ENCODE data around the gene AGA. TPM values are rescaled to one million over a fixed set of nuclear protein-coding genes. Genes with fewer than 3 reads are reported as not detected.

Gene AGA
- polyA plus RNA-seq, 1 of the 3 experiments (the other 2 are of a cell fraction): 36.8 TPM

- no peak overlapping the region for H3K4me2 ChIP-seq
- H3K9me3 ChIP-seq: no peaks in the 10 kb centered on the region
- no peaks in the 10 kb centered on the region for H3K4me1 ChIP-seq (ENCODE audit: control insufficient read depth in 1 of 2, insufficient read depth in 2 of 2, low read depth in 1 of 2, low read length in 1 of 2)
- ChIA-PET CTCF (interaction anchor here (0.5 to 1.1 kb wide), 2 partner anchors 11 to 184 kb away, joined by 3 read pairs; no protein-coding TSS in a partner anchor), POLR2A (no interaction called here)
- no peaks in the 10 kb centered on the region for H3K27me3 ChIP-seq (ENCODE audit: insufficient read depth)
- no peaks in the 10 kb centered on the region for H3K9me2 ChIP-seq
- WGBS (ENCODE audit: low lambda C conversion rate): 87% methylated on average over 6 of the region's 8 CpGs
- H3K36me3 ChIP-seq (replicated peaks in 1 of 2; ENCODE audit: control insufficient read depth in 1 of 2, insufficient read depth in 2 of 2, low read length in 1 of 2): peaks cover 25 to 37% of the 10 kb centered on the region in 2 experiments
- no peak for DNase-seq
- no peak overlapping the region for H3K9ac ChIP-seq
- H2AFZ ChIP-seq (ENCODE audit: low read depth): no peak overlapping the region
- no peak overlapping the region for H3K4me3 ChIP-seq (ENCODE audit: low read depth in 2 of 2, low read length in 1 of 2)
- no peaks in the 10 kb centered on the region for H4K20me1 ChIP-seq (ENCODE audit: insufficient read depth)
- no peak for TF ChIP-seq USF1 (IDR thresholded peaks at IDR 0.05; ENCODE audit: borderline replicate concordance, low read depth)
- no peak for TF ChIP-seq ELF1 (IDR thresholded peaks at IDR 0.05)
- no peak for TF ChIP-seq IRF3 (IDR thresholded peaks at IDR 0.05; ENCODE audit: low read depth, low read length)
- no peak for TF ChIP-seq PBX3 (IDR thresholded peaks at IDR 0.05)
- no peak for TF ChIP-seq EZH2phosphoT487 (IDR thresholded peaks at IDR 0.05; ENCODE audit: borderline replicate concordance, low read depth)
- no peak overlapping the region for H3K27ac ChIP-seq (ENCODE audit: low read depth in 2 of 2, low read length in 1 of 2)
- no peaks in the 10 kb centered on the region for H3K79me2 ChIP-seq (ENCODE audit: insufficient read depth)
- no peaks in the 10 kb centered on the region for H3F3A ChIP-seq (replicated peaks; ENCODE audit: insufficient read depth)
These were observed 7.6 kb downstream of the AGA start for GRCh38 chr4:177434667-177435066.

GRCh38 chr4:177427192-177427591 lies 15.0 kb downstream of the AGA start:
- Histone ChIP-seq H3K27ac (ENCODE audit: low read depth in 2 of 2, low read length in 1 of 2) (peak overlapping the region in 1 of 2 experiments; percentile 14; a peak in 1 of 4 replicates), H3K9me3 (no peaks in the 10 kb centered on the region), H3K9me2 (no peaks in the 10 kb centered on the region), H3K9ac (no peak overlapping the region), H3K4me3 (ENCODE audit: low read depth in 2 of 2, low read length in 1 of 2) (no peak overlapping the region), H4K20me1 (ENCODE audit: insufficient read depth) (no peaks in the 10 kb centered on the region), H3K4me2 (peak overlapping the region; percentile 39; the same call in 1 of the 2 replicates), H3K27me3 (ENCODE audit: insufficient read depth) (no peaks in the 10 kb centered on the region), H3K4me1 (ENCODE audit: control insufficient read depth in 1 of 2, insufficient read depth in 2 of 2, low read depth in 1 of 2, low read length in 1 of 2) (peaks cover 0 to 9% of the 10 kb centered on the region in 2 experiments; a peak in 1 of 4 replicates), H3F3A (replicated peaks; ENCODE audit: insufficient read depth) (no peaks in the 10 kb centered on the region), H2AFZ (ENCODE audit: low read depth) (peak overlapping the region; percentile 75), H3K79me2 (ENCODE audit: insufficient read depth) (no peaks in the 10 kb centered on the region), H3K36me3 (replicated peaks in 1 of 2; ENCODE audit: control insufficient read depth in 1 of 2, insufficient read depth in 2 of 2, low read length in 1 of 2) (peaks cover 4 to 8% of the 10 kb centered on the region in 2 experiments)
- POLR2A ChIA-PET: no interaction called here
- TF ChIP-seq EP300 (IDR thresholded peaks at IDR 0.05; ENCODE audit: borderline replicate concordance in 1 of 2, low read depth in 1 of 2, low read length in 1 of 2) (no peak), JUND (IDR thresholded peaks at IDR 0.05) (peak; percentile 20; the same call in 1 of the 2 replicates), FOSL2 (IDR thresholded peaks at IDR 0.05; ENCODE audit: borderline replicate concordance, low read depth) (peak; percentile 11; the same call in 1 of the 2 replicates), IRF3 (IDR thresholded peaks at IDR 0.05; ENCODE audit: low read depth, low read length) (no peak)
- 47% methylated on average over 1 of the region's 1 CpG for WGBS (ENCODE audit: low lambda C conversion rate)
- DNase-seq: no peak
- CTCF ChIA-PET: no interaction called here

Data from SK-N-SH (cell line).